SH-SY5Y (cell line): ENCODE data around the gene CCDC195.

Source experiments
- GATA2 ChIP-seq: IDR thresholded peaks from 2 replicates; pipeline ENCODE4 v1.6.1; 2011; ENCODE audit warnings: mild to moderate bottlenecking, low read depth, low read length
- GATA3 ChIP-seq: IDR thresholded peaks from 2 replicates; pipeline ENCODE4 v1.6.1; 2011; ENCODE audit warnings: low read depth, mild to moderate bottlenecking, low read length, moderate library complexity

- TF ChIP-seq GATA3 (no peak), GATA2 (no peak)
Observed at GRCh38 chr2:224682134-224682533, 34.0 kb downstream of the CCDC195 start.
